HUES6 (cell line): ENCODE data around the gene RAB4B.
A peak's percentile ranks its signal among the peaks of the same experiment; 100 is the strongest.
"Not testable (repeated sequence)": the region's sequence is repeated elsewhere in the genome, so short reads cannot be mapped to it uniquely, and the experiment has no call there.

Experiments
- H3K27ac ChIP-seq: 2 replicates; pipeline ENCODE4 v1.7.0; 2013; ENCODE audit warnings: low read depth, mild to moderate bottlenecking, low read length, inconsistent platforms
- H3K27me3 ChIP-seq: 2 replicates; pipeline ENCODE4 v1.6.1; 2013; ENCODE audit warnings: low read length; ENCODE audit not compliant: control insufficient read depth, insufficient read depth
- H3K36me3 ChIP-seq: 2 replicates; pipeline ENCODE4 v1.6.1; 2013; ENCODE audit warnings: low read length; ENCODE audit not compliant: control insufficient read depth, insufficient read depth
- H3K4me1 ChIP-seq: 2 replicates; pipeline ENCODE4 v1.6.1; 2013; ENCODE audit warnings: low read length; ENCODE audit not compliant: control insufficient read depth, insufficient read depth
- H3K4me3 ChIP-seq: 2 replicates; pipeline ENCODE4 v1.5.1; 2013; ENCODE audit warnings: low read depth, low read length
- H3K9ac ChIP-seq: one replicate; pipeline ENCODE4 v1.6.1; 2013; ENCODE audit warnings: mild to moderate bottlenecking, low read length
- H3K9me3 ChIP-seq: 2 replicates; pipeline ENCODE4 v1.6.1; 2013; ENCODE audit warnings: low read depth, low read length; ENCODE audit not compliant: control insufficient read depth, insufficient read depth

Gene RAB4B

DNA sequence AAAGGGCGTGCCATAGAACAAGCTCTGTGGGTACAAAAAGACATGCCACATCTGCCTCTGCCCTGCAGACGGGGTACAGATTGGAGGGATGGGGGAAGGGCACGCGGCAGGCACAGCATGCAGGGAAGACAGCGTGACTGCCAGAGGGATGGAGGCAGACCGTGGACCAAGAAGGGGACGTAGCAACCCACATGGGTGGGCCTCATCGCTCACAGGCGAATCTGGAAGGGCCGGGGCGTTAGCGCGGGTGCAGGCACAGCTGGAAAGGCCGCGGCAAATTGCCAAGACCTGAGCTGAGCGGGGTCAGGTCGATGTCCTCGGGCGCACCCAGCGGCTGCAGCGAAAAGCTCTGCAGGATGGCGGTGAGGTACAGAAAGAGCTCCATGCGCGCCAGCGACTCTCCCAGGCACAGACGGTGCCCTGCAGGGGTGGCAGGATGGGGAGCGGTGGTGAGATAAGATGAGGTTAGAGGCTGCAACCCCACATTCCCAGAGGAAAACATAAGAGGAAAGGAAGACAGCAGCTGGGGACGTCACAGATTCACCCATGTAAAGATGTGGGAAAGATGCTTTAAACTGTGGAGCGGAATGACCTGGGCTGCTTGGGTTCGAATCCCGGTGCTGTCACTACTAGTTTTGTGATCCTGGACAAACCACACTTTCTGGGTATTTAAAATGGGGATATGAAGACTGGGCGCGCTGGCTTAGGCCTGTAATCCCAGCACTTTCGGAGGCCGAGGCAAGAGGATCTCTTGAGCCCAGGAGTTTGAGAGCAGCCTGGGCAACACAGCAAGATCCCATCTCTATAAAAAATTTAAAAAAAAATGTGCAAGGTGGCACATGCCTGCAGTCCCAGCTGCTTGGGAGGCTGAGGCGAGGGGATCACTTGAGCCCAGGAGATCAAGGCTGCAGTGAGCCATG, 40.7 kb downstream of the RAB4B start:
- not testable (repeated sequence) for H3K4me1 ChIP-seq, H3K9me3 ChIP-seq, H3K27ac ChIP-seq, H3K9ac ChIP-seq, H3K36me3 ChIP-seq
- Histone ChIP-seq H3K4me3 (peak overlapping the region; percentile 44), H3K27me3 (peaks cover 21% of the 10 kb centered on the region)

DNA sequence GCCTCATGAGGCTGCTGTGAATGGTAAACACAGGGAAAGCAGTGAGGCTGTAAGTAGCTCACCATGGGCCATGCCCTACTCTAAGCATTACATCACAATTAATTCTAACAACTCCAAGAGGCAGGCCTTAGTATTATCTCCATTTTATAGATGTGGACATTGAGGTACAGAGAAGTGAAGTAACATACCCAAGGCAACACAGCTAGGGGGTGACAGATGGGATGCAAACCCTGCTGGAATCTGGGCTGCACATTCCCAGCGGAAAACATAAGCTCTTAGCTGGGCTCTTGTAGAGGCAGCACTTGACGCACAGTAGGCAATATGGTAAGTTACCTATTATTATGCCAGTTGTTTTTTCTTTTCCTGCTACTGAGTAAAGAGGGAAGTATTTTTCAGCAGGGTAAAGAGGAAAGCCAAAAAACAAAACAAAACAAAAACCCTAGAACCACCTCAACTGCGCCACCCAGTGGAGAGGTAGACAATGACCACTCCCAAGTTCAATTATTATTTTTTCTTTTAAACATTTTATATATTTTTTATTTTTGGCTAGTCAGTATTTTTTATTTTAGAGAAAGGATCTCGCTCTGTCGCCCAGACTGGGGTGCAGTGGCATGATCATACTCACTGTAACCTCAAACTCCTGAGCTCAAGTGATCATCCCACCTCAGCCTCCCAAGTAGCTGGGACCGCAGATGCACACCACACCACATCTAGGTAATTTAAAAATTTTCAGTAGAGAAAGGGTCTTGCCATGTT, 41.6 kb downstream of the RAB4B start:
- peaks cover 14% of the 10 kb centered on the region; the same call in 1 of the 2 replicates for H3K27me3 ChIP-seq
- not testable (repeated sequence) for H3K27ac ChIP-seq, H3K4me3 ChIP-seq, H3K9me3 ChIP-seq, H3K36me3 ChIP-seq, H3K4me1 ChIP-seq, H3K9ac ChIP-seq

DNA sequence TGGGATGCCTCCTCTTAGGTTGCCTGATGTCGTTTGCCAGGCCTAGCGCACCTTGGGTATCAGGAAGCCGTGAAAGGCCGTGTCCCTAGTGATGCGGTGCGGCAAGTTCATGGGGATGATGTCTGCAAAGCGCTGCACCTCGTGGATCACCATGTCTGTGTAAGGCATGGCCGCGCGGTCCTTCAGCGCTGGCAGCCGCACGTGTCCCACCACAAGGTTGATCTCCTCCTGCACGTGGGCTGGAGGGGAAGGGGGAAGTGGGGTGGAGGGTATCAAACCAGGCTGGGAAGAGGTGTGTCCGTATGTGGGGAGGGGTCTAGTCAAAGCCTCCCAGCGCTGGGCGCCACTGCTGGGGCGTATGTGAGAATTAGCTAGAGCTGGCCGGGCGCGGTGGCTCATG, 44.1 kb downstream of the RAB4B start:
- Histone ChIP-seq H3K27me3 (peaks cover 8% of the 10 kb centered on the region; the same call in 1 of the 2 replicates), H3K9me3 (no peaks in the 10 kb centered on the region), H3K27ac (no peak overlapping the region)

DNA sequence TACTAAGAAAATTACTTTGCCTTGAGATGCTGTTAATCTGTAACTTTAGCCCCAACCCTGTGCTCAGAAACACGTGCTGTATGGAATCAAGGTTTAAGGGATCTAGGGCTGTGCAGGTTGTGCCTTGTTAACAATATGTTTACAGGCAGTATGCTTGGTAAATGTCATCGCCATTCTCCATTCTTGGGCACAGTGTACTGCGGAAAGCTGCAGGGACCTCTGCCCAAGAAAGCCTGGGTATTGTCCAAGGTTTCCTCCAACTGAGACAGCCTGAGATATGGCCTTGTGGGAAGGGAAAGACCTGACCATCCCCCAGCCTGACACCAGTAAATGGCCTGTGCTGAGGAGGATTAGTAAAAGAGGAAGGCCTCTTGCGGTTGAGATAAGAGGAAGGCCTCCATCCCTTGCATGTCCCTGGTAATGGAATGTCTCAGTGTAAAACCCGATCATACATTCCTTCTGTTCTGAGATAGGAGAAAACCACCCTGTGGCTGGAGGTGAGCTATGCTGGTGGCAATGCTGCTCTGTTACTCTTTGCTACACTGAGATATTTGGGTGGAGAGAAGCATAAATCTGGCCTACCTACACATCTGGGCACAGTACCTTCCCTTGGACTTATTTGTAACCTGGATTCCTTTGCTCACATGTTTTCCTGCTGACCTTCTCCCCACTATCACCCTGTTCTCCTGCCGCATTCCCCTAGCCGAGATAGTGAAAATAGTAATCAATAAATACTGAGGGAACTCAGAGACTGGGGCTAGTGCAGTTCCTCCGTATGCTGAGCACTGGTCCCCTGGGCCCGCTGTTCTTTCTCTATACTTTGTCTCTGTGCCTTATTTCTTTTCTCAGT, 44.9 kb downstream of the RAB4B start:
- H3K4me3 ChIP-seq, H3K27ac ChIP-seq, H3K4me1 ChIP-seq, H3K27me3 ChIP-seq, H3K9me3 ChIP-seq, H3K9ac ChIP-seq, H3K36me3 ChIP-seq: not testable (repeated sequence)

More for the DNA sequence above, 44.1 kb downstream of the RAB4B start:
- H3K4me3 ChIP-seq: no peak overlapping the region
- no peaks in the 10 kb centered on the region for H3K36me3 ChIP-seq
- peaks cover 8% of the 10 kb centered on the region; the same call in 1 of the 2 replicates for H3K4me1 ChIP-seq
- H3K9ac ChIP-seq: no peak overlapping the region

GRCh38 chr19:40824916-40825315, 46.9 kb downstream of the RAB4B start:
- not testable (repeated sequence) for H3K27ac ChIP-seq, H3K9ac ChIP-seq, H3K4me1 ChIP-seq, H3K9me3 ChIP-seq, H3K36me3 ChIP-seq, H3K27me3 ChIP-seq, H3K4me3 ChIP-seq

DNA sequence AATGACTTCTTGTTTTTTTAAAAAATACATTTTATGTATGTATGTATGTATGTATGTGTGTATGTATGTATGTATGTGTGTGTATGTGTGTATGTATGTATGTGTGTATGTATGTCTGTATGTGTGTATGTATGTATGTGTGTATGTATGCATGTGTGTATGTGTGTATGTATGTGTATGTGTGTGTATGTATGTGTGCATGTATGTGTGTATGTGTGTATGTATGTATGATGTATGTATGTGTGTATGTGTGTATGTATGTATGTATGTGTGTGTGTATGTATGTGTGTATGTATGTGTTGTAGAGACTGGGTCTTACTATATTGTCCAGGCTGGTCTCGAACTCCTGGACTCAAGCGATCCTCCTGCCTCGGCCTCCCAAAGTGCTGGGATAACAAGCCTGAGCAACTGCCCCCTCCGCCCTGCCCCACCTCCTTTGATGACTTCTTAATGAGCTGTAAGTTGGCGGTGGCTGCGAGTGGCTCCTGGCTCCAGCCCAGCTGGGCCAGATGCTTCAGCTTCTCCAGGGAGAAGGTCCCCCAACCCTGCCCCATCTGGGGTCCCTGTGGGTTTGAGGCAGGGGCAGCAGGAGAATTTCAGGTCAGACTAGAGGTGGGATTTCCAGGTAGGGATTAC, 47.5 kb downstream of the RAB4B start:
- H3K9me3 ChIP-seq, H3K9ac ChIP-seq, H3K27me3 ChIP-seq, H3K27ac ChIP-seq, H3K4me3 ChIP-seq, H3K4me1 ChIP-seq, H3K36me3 ChIP-seq: not testable (repeated sequence)

DNA sequence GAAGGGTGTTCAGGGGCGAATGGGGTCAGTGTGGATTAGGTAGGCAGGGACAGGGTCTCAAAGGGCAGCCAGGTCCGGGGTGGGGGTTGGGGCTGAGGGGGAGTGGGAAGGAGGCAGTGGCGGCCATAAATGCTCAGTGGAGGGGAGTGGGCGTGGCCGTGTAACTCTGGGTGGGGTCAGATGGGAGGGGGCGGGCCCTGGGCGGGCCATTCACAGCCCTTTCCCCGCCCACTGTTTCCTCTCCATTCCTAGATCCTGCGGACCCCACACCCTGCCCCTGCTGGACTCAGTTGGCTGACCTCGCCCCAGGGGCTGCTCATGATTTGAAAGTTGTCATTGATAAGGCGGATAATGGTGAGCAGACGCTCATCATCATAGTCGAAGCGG, 48.3 kb downstream of the RAB4B start:
- H3K27ac ChIP-seq, H3K9ac ChIP-seq, H3K4me3 ChIP-seq, H3K9me3 ChIP-seq, H3K4me1 ChIP-seq, H3K27me3 ChIP-seq, H3K36me3 ChIP-seq: not testable (repeated sequence)

GRCh38 chr19:40826699-40827385, 48.8 kb downstream of the RAB4B start:
- not testable (repeated sequence) for H3K9ac ChIP-seq, H3K9me3 ChIP-seq, H3K27ac ChIP-seq, H3K4me1 ChIP-seq, H3K27me3 ChIP-seq, H3K4me3 ChIP-seq, H3K36me3 ChIP-seq

GRCh38 chr19:40827386-40828247, 49.6 kb downstream of the RAB4B start:
- no peaks in the 10 kb centered on the region for H3K9me3 ChIP-seq
- no peak overlapping the region for H3K4me3 ChIP-seq
- no peaks in the 10 kb centered on the region for H3K36me3 ChIP-seq
- no peaks in the 10 kb centered on the region for H3K27me3 ChIP-seq
- peaks cover 4% of the 10 kb centered on the region; the same call in 1 of the 2 replicates for H3K4me1 ChIP-seq
- H3K9ac ChIP-seq: no peak overlapping the region
- H3K27ac ChIP-seq: no peak overlapping the region
